NCI-H2171 (cell line): ENCODE measurements around the gene ZNF202.
"Not testable (repeated sequence)": the region's sequence is repeated elsewhere in the genome, so short reads cannot be mapped to it uniquely, and the experiment has no call there.

Source experiments
- DNase-seq: peaks from one replicate; lab custom pipeline; 2025; lab: John Stamatoyannopoulos, UW

Gene ZNF202

GRCh38 chr11:123740787-123741158, 687 bp downstream of the ZNF202 start:
- no peak for DNase-seq

GRCh38 chr11:123738374-123738773, 3.1 kb downstream of the ZNF202 start:
- no peak for DNase-seq

- DNase-seq, result no peak
Observed at GRCh38 chr11:123736769-123737168, 4.7 kb downstream of the ZNF202 start.

GRCh38 chr11:123729602-123730001, 11.9 kb downstream of the ZNF202 start:
- no peak for DNase-seq

GRCh38 chr11:123725995-123726655, 15.3 kb downstream of the ZNF202 start:
- no peak for DNase-seq

GRCh38 chr11:123719452-123719851, 22.0 kb downstream of the ZNF202 start:
- no peak for DNase-seq

- no peak for DNase-seq
Observed at GRCh38 chr11:123718469-123718868, 23.0 kb downstream of the ZNF202 start.

- DNase-seq, result no peak
Observed at GRCh38 chr11:123718063-123718462, 23.4 kb downstream of the ZNF202 start.

GRCh38 chr11:123712627-123713026, 28.8 kb downstream of the ZNF202 start:
- not testable (repeated sequence) for DNase-seq

GRCh38 chr11:123707606-123708205, 33.8 kb downstream of the ZNF202 start:
- DNase-seq, result peak; percentile 27

GRCh38 chr11:123707206-123707605, 34.3 kb downstream of the ZNF202 start:
- DNase-seq, result no peak

- DNase-seq, result no peak
Observed at GRCh38 chr11:123704341-123704740, 37.1 kb downstream of the ZNF202 start.

GRCh38 chr11:123702696-123703095, 38.8 kb downstream of the ZNF202 start:
- no peak for DNase-seq

- peak; percentile 20 for DNase-seq
Observed at GRCh38 chr11:123702139-123702538, 39.3 kb downstream of the ZNF202 start.

- no peak for DNase-seq
Observed at GRCh38 chr11:123700772-123701171, 40.7 kb downstream of the ZNF202 start.

GRCh38 chr11:123698546-123699127, 42.8 kb downstream of the ZNF202 start:
- DNase-seq, result no peak

- no peak for DNase-seq
Observed at GRCh38 chr11:123696183-123696582, 45.3 kb downstream of the ZNF202 start.

GRCh38 chr11:123695231-123695630, 46.2 kb downstream of the ZNF202 start:
- DNase-seq, result no peak

GRCh38 chr11:123694551-123694950, 46.9 kb downstream of the ZNF202 start:
- no peak for DNase-seq

GRCh38 chr11:123692961-123693360, 48.5 kb downstream of the ZNF202 start:
- no peak for DNase-seq

- no peak for DNase-seq
Observed at GRCh38 chr11:123690485-123690884, 51.0 kb downstream of the ZNF202 start.

GRCh38 chr11:123684601-123685000, 56.9 kb downstream of the ZNF202 start:
- no peak for DNase-seq

GRCh38 chr11:123683428-123684170, 57.9 kb downstream of the ZNF202 start:
- no peak for DNase-seq
